K562 (cell line): ENCODE data around the gene CTRB2. TPM values are rescaled to one million over a fixed set of nuclear protein-coding genes. Genes with fewer than 3 reads are reported as not detected.

ENCODE experiments used
- ATAC-seq: fragments of 200-7000 bp; cut with Tn5 transposase; 3 replicates; pipeline ENCODE4 v1.9.1; 2020; ENCODE audit warnings: moderate library complexity
- BruUV-seq: library from RNA; stranded (reverse); fragments of 400-500 nt; replicated peaks from 2 replicates; lab custom pipeline; 2021; lab: Mats Ljungman, UMichigan
- CTCF ChIA-PET: fragments of 300-600 bp; formaldehyde crosslinking; extraction: SDS; loops from one replicate; lab custom pipeline; 2021; ENCODE audit warnings: low intra/inter-chr PET ratio; lab: Yijun Ruan, JAX
- POLR2A ChIA-PET: fragments of 300-600, 350-650 bp; sonication (Branson Sonifier 250); formaldehyde crosslinking; extraction: SDS; loops from one replicate; lab custom pipeline; 2021; ENCODE audit warnings: antibody characterized with exemption, inconsistent platforms; lab: Yijun Ruan, JAX
- DNase-seq, 4 experiments: peaks; one replicate each; pipeline versions ENCODE4 v3.0.0 to v3.0.0-alpha.2; 2011 to 2018; ENCODE audit warnings: low spot score in 3 of 4, mixed read lengths in 3 of 4; ENCODE audit errors: extremely low read depth in 1 of 4
- FAIRE-seq: peaks from 2 replicates; lab custom pipeline; 2011; peaks lifted over from hg19 to GRCh38; lab: Jason Lieb, UNC
- H2AFZ ChIP-seq: 2 replicates; pipeline ENCODE4 v1.6.0; 2011; ENCODE audit warnings: low read depth, low read length, control low read depth, inconsistent platforms
- H3K27ac ChIP-seq: fragments of 200-600 bp; 3 replicates; pipeline ENCODE4 v1.8.0; 2011; ENCODE audit warnings: low read depth, mild to moderate bottlenecking, control low read depth, inconsistent platforms, low read length, moderate library complexity, mixed read lengths; ENCODE audit errors: extremely low read depth
- H3K27me3 ChIP-seq, 2 experiments: fragments of 300-600 bp in 1 of 2; 2 replicates in 1 of 2; 3 replicates in 1 of 2; pipeline versions ENCODE4 v1.6.0 to v1.8.0; 2011; ENCODE audit warnings: inconsistent platforms in 2 of 2, low read length in 2 of 2, mild to moderate bottlenecking in 1 of 2, mixed read lengths in 1 of 2, moderate library complexity in 1 of 2; ENCODE audit not compliant: control insufficient read depth in 2 of 2, insufficient read depth in 2 of 2
- H3K36me3 ChIP-seq: fragments of 300-600 bp; 3 replicates; pipeline ENCODE4 v1.8.0; 2011; ENCODE audit warnings: mild to moderate bottlenecking, low read length, inconsistent platforms; ENCODE audit not compliant: control insufficient read depth, insufficient read depth
- H3K4me1 ChIP-seq, 2 experiments: fragments of 200-600 bp in 1 of 2; replicated peaks in 1 of 2; 2 replicates in 1 of 2; 3 replicates in 1 of 2; pipeline versions ENCODE4 v1.5.1 to v1.8.0; 2011; ENCODE audit warnings: inconsistent platforms in 2 of 2, low read length in 2 of 2, mild to moderate bottlenecking in 1 of 2, mixed read lengths in 1 of 2, moderate library complexity in 1 of 2; ENCODE audit not compliant: control insufficient read depth in 2 of 2, insufficient read depth in 2 of 2
- H3K4me2 ChIP-seq: 2 replicates; pipeline ENCODE4 v1.6.1; 2011; ENCODE audit warnings: low read length, control low read depth, inconsistent platforms, mixed read lengths; ENCODE audit not compliant: insufficient read depth
- H3K4me3 ChIP-seq: fragments of 200-600 bp; sonication (generic), shearing (Covaris generic); 2 replicates; pipeline ENCODE4 v1.5.1; 2016; ENCODE audit warnings: control low read depth, inconsistent platforms
- H3K79me2 ChIP-seq: fragments of 200-600 bp; 3 replicates; pipeline ENCODE4 v1.8.0; 2011; ENCODE audit warnings: low read length, inconsistent platforms; ENCODE audit not compliant: control insufficient read depth, insufficient read depth
- H3K9ac ChIP-seq, 2 experiments: 2 replicates each; pipeline versions ENCODE4 v1.6.0 to v1.6.1; 2011; ENCODE audit warnings: low read depth in 2 of 2, low read length in 2 of 2, control low read depth in 1 of 2, inconsistent platforms in 1 of 2, mild to moderate bottlenecking in 1 of 2, mixed read lengths in 1 of 2; ENCODE audit not compliant: insufficient read depth in 1 of 2
- H3K9me1 ChIP-seq: one replicate; pipeline ENCODE4 v1.6.0; 2011; ENCODE audit warnings: inconsistent platforms, mild to moderate bottlenecking, low read length, moderate library complexity; ENCODE audit not compliant: control insufficient read depth, insufficient read depth
- H3K9me3 ChIP-seq: replicated peaks from 2 replicates; pipeline ENCODE4 v1.5.1; 2011; ENCODE audit warnings: low read depth, low read length, inconsistent platforms; ENCODE audit not compliant: control insufficient read depth, insufficient read depth
- H4K20me1 ChIP-seq: replicated peaks from 2 replicates; pipeline ENCODE4 v1.6.1; 2011; ENCODE audit warnings: low read length, inconsistent platforms, mixed read lengths; ENCODE audit not compliant: control insufficient read depth, insufficient read depth
- AFF4 ChIP-seq: sonication (generic); formaldehyde crosslinking; IDR thresholded peaks from 2 replicates; pipeline ENCODE4 v1.8.0; 2023; ENCODE audit warnings: mild to moderate bottlenecking, missing genetic modification reagents
- CSDE1 ChIP-seq, 2 experiments: fragments of 450-650 bp; IDR thresholded peaks; 2 replicates each; pipeline ENCODE4 v1.6.1; 2016; ENCODE audit warnings: mild to moderate bottlenecking in 1 of 2
- FOXP4 ChIP-seq: sonication (generic); formaldehyde crosslinking; IDR thresholded peaks from 2 replicates; pipeline ENCODE4 v1.8.0; 2022; ENCODE audit warnings: mild to moderate bottlenecking, missing genetic modification reagents, borderline replicate concordance
- GATAD2A ChIP-seq: fragments of 450-650 bp; IDR thresholded peaks from 2 replicates; pipeline ENCODE4 v1.6.1; 2017
- PHF20 ChIP-seq: fragments of 450-650 bp; IDR thresholded peaks from 2 replicates; pipeline ENCODE4 v1.6.1; 2018; ENCODE audit not compliant: partially characterized antibody
- RAD21 ChIP-seq, 2 experiments: fragments of 250-450 bp in 1 of 2; fragments of 450-650 bp in 1 of 2; sonication (Bioruptor Pico) in 1 of 2; formaldehyde crosslinking in 1 of 2; IDR thresholded peaks in 1 of 2; conservative IDR thresholded peaks in 1 of 2; 2 replicates each; pipeline versions ENCODE4 v1.4.0 to v1.8.0; 2020 to 2022; ENCODE audit warnings: mild to moderate bottlenecking in 2 of 2, moderate library complexity in 1 of 2
- RCOR1 ChIP-seq, 2 experiments: IDR thresholded peaks; 2 replicates each; pipeline ENCODE4 v1.6.1; 2012; ENCODE audit warnings: low read depth in 2 of 2, low read length in 2 of 2, borderline replicate concordance in 1 of 2, improper control_type of control experiment in 1 of 2
- TCF15 ChIP-seq: fragments of 250-450 bp; sonication (Bioruptor Pico); IDR thresholded peaks from 2 replicates; pipeline ENCODE4 v1.8.0; 2022; ENCODE audit warnings: moderate library complexity, mild to moderate bottlenecking, inconsistent platforms
- TRIM28 ChIP-seq: fragments of 450-650 bp; IDR thresholded peaks from 2 replicates; pipeline ENCODE4 v1.6.1; 2017
- ZNF121 ChIP-seq: sonication (generic); formaldehyde crosslinking; conservative IDR thresholded peaks from 2 replicates; pipeline ENCODE4 v1.8.0; 2022; ENCODE audit warnings: missing genetic modification reagents
- WGBS: fragments of 100-300 bp; shearing (Covaris generic); methylation state at CpG from one replicate; pipeline ENCODE4 v1.1.6; 2016; ENCODE audit warnings: low coverage, mixed read lengths; ENCODE audit not compliant: insufficient coverage; ENCODE audit errors: missing lambda C conversion rate; 5-methylcytosine and 5-hydroxymethylcytosine counted together
- in situ Hi-C: fragments of 300-500 bp; cut with MboI; formaldehyde crosslinking; loops from 4 replicates; pipeline ENCODE4 v1.15.0; 2018; ENCODE audit warnings: inconsistent platforms, mixed read lengths
- intact Hi-C: fragments of 100-400 bp; cut with micrococcal nuclease; formaldehyde crosslinking; loops from 2 replicates; pipeline ENCODE4 v1.14.2; 2022
- polyA plus RNA-seq, 8 experiments: library from polyadenylated mRNA; depleted of rRNA in 4 of 8; stranded (reverse) in 5 of 8; unstranded in 3 of 8; fragments of >200 nt; fragmentation: Nextera tagmentation in 2 of 8; fragmentation: Illumina TruSeq in 1 of 8; extraction: Ambion mirVana in 2 of 8; extraction: Trizol in 1 of 8; gene quantifications; 2 replicates each; pipeline versions ENCODE4 v1.2.1 to v1.2.3, GENCODE V29; 2011 to 2014; ENCODE audit warnings: inconsistent platforms in 1 of 8, missing spikeins in 1 of 8
- total RNA-seq, 7 experiments: library from RNA; depleted of rRNA in 6 of 7; stranded (reverse); fragments of >200 nt in 6 of 7; fragmentation: Illumina TruSeq in 2 of 7; extraction: Trizol in 2 of 7; gene quantifications; 2 replicates each; pipeline versions ENCODE4 v1.2.1 to v1.2.3, GENCODE V29; 2011 to 2021; ENCODE audit warnings: low replicate concordance in 1 of 7

Gene CTRB2
- total and polyA plus RNA-seq, 9 of the 15 experiments (the other 6 are each of a cell fraction or from before 2014, with no cell fraction given), result 5.1 TPM; not detected in 8

DNA sequence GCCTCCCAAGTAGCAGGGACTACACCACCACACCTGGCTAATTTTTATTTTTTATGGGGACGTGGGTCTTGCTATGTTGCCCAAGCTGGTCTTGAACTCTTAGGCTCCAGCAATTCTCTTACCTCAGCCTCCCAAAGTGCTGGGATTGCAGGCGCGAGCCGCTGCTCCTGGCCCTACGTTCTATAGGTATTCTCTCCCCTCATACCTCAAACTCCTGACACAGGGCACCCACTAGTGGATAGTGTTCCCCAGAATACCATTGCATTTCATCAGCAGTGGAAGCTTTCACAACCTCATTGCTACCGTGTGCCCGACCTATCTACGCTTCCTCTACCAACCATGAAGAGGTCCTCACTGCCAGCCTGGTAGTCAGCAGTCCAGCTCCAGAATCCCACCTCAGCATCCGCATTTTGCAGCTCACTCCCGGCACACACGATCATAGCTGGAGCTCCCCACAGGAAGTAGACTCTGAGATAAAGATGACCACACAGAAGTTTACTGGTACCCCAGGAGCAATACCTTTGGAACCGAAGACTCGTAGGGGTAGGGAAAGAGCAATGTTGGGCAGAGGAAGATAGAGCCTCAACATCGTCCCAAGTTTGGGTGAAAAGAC lies 9.3 kb downstream of the CTRB2 start:
- POLR2A ChIA-PET, result interaction anchor here (0.6 kb wide), 1 partner anchor 224 kb away, joined by 3 read pairs; no protein-coding TSS in a partner anchor
- Histone ChIP-seq H3K9me3 (no peaks in the 10 kb centered on the region), H3K27ac (no peak overlapping the region), H3K4me2 (peak overlapping the region; percentile 60), H4K20me1 (no peaks in the 10 kb centered on the region), H3K27me3 (peaks cover 44 to 51% of the 10 kb centered on the region in 2 experiments), H3K4me1 (peaks cover 0 to 8% of the 10 kb centered on the region in 2 experiments; a peak in 3 of 5 replicates), H2AFZ (peak overlapping the region; percentile 65; the same call in 1 of the 2 replicates), H3K36me3 (no peaks in the 10 kb centered on the region), H3K79me2 (no peaks in the 10 kb centered on the region), H3K9me1 (no peaks in the 10 kb centered on the region), H3K9ac (no peak overlapping the region), H3K4me3 (no peak overlapping the region)
- no peak for DNase-seq
- 9% methylated on average over 14 of the region's 14 CpGs for WGBS
- in situ Hi-C loops, result no loop called here
- no peak for FAIRE-seq
- ATAC-seq, result peak; percentile 33
- BruUV-seq, result no TSS peak
- CTCF ChIA-PET, result interaction anchor here (2.0 kb wide), 1 partner anchor 266 kb away, joined by 6 read pairs; the partner anchor contains the start of gene TMEM170A
- intact Hi-C loops, result loop anchor here (2.0 to 5.0 kb wide), 3 partner anchors 35 to 267 kb away; partner anchors contain the start of genes TMEM170A and ZNRF1
- TF ChIP-seq RAD21 (CRISPR knock-in tag; conservative IDR thresholded peaks at IDR 0.05 in 1 of 2, IDR thresholded peaks at IDR 0.05 in 1 of 2) (peak in 1 of 2 experiments; percentile 56; a peak in 2 of 4 replicates), FOXP4 (CRISPR knock-in tag) (no peak), AFF4 (no peak), PHF20 (no peak), TCF15 (CRISPR knock-in tag) (no peak), CSDE1 (IDR thresholded peaks at IDR 0.05) (no peak), RCOR1 (IDR thresholded peaks at IDR 0.05; ENCODE audit: borderline replicate concordance in 1 of 2, low read depth in 2 of 2, low read length in 2 of 2) (0 out of 4 replicates have a peak, but pooled peaks of 1 of the 2 experiments have one; percentile 2), ZNF121 (no peak), TRIM28 (no peak), GATAD2A (no peak)
